Lower leg skin (tissue), 4 donors: ENCODE results near the gene HCN4. TPM values are rescaled to one million over a fixed set of nuclear protein-coding genes. Genes with fewer than 3 reads are reported as not detected.

Experiments
- DNase-seq, 2 donors: peaks; one replicate each; pipeline ENCODE4 v3.0.0-alpha.2; 2019; ENCODE audit warnings: low spot score in 2 of 2
- H3K4me3 ChIP-seq: fragments of 200-600 bp; sonication (generic); 2 replicates; pipeline ENCODE4 v1.5.1; 2017; ENCODE audit warnings: mild to moderate bottlenecking, low read depth; ENCODE audit not compliant: poor library complexity, severe bottlenecking
- CTCF ChIP-seq, 3 donors: fragments of 450-650 bp; IDR thresholded peaks; one replicate each; pipeline ENCODE4 v1.5.1; 2016; ENCODE audit warnings: antibody characterized with exemption in 3 of 3, mild to moderate bottlenecking in 3 of 3, moderate library complexity in 2 of 3
- POLR2A ChIP-seq, 2 donors: fragments of 450-650 bp; IDR thresholded peaks; one replicate each; pipeline ENCODE4 v1.6.1; 2016 to 2017; ENCODE audit warnings: antibody characterized with exemption in 2 of 2, mild to moderate bottlenecking in 1 of 2, moderate library complexity in 1 of 2
- WGBS, 2 donors: methylation state at CpG; one replicate each; pipeline ENCODE4 v1.1.5; 2018; 5-methylcytosine and 5-hydroxymethylcytosine counted together
- intact Hi-C: fragments of 100-400 bp; cut with DNase I; formaldehyde crosslinking; loops from one replicate; pipeline ENCODE4 v1.15.0; 2023; ENCODE audit warnings: low total_unique reads
- total RNA-seq, 4 donors: library from RNA; depleted of rRNA; stranded (reverse); fragments of >200 nt; gene quantifications; one replicate each; pipeline ENCODE4 v1.1.0, GENCODE V29; 2016

The HCN4 gene
- total RNA-seq, 4 donors from 2014 or later, result 0.03 to 0.05 (median 0.04) TPM; not detected in 1

- TF ChIP-seq POLR2A (IDR thresholded peaks at IDR 0.05), result no peak
- no peak for TF ChIP-seq CTCF (IDR thresholded peaks at IDR 0.05)
- DNase-seq, result no peak
- intact Hi-C loops, result loop anchor here (10.0 kb wide), 1 partner anchor 1233 kb away; no protein-coding TSS in a partner anchor
- WGBS, 2 donors, result 87 to 91% methylated on average over 15 to 19 of the region's 19 CpGs
- H3K4me3 ChIP-seq, result no peak overlapping the region
Measured at GRCh38 chr15:73331991-73332925, 36.5 kb downstream of the HCN4 start.

GRCh38 chr15:73331501-73331900 lies 37.3 kb downstream of the HCN4 start:
- WGBS, 2 donors, result 94 to 98% methylated on average over 5 of the region's 5 CpGs
- no peak for DNase-seq
- TF ChIP-seq POLR2A (IDR thresholded peaks at IDR 0.05) (no peak), CTCF (IDR thresholded peaks at IDR 0.05) (no peak)
- H3K4me3 ChIP-seq, result no peak overlapping the region
- intact Hi-C loops, result loop anchor here (10.0 kb wide), 1 partner anchor 1233 kb away; no protein-coding TSS in a partner anchor

GRCh38 chr15:73330206-73331051 lies 38.3 kb downstream of the HCN4 start:
- DNase-seq, result no peak
- H3K4me3 ChIP-seq, result no peak overlapping the region
- TF ChIP-seq CTCF (IDR thresholded peaks at IDR 0.05), result no peak
- TF ChIP-seq POLR2A (IDR thresholded peaks at IDR 0.05), result no peak
- WGBS, 2 donors, result 67 to 76% methylated on average over 11 to 13 of the region's 15 CpGs
- intact Hi-C loops, result loop anchor here (10.0 kb wide), 1 partner anchor 1234 kb away; no protein-coding TSS in a partner anchor

GRCh38 chr15:73329501-73330200 lies 39.1 kb downstream of the HCN4 start:
- TF ChIP-seq CTCF (IDR thresholded peaks at IDR 0.05) (no peak), POLR2A (IDR thresholded peaks at IDR 0.05) (no peak)
- intact Hi-C loops, result loop anchor here (10.0 kb wide), 1 partner anchor 1235 kb away; no protein-coding TSS in a partner anchor
- no peak for DNase-seq
- 82 to 83% methylated on average over 21 of the region's 21 CpGs for WGBS, 2 donors
- no peak overlapping the region for H3K4me3 ChIP-seq

- DNase-seq, result no peak
- no peak overlapping the region for H3K4me3 ChIP-seq
- no peak for TF ChIP-seq POLR2A (IDR thresholded peaks at IDR 0.05)
- no peak for TF ChIP-seq CTCF (IDR thresholded peaks at IDR 0.05)
- WGBS, 2 donors, result 84 to 88% methylated on average over 10 of the region's 10 CpGs
- intact Hi-C loops, result no loop called here
Measured at GRCh38 chr15:73328981-73329380, 39.8 kb downstream of the HCN4 start.
